Measurements from ENCODE around the gene LRIG1. TPM values are rescaled to one million over a fixed set of nuclear protein-coding genes. Genes with fewer than 3 reads are reported as not detected.

LRIG1 gene
- total RNA-seq, 3 donors from 2014 or later, result 72.1 to 180 (median 75.3) TPM

DNA sequence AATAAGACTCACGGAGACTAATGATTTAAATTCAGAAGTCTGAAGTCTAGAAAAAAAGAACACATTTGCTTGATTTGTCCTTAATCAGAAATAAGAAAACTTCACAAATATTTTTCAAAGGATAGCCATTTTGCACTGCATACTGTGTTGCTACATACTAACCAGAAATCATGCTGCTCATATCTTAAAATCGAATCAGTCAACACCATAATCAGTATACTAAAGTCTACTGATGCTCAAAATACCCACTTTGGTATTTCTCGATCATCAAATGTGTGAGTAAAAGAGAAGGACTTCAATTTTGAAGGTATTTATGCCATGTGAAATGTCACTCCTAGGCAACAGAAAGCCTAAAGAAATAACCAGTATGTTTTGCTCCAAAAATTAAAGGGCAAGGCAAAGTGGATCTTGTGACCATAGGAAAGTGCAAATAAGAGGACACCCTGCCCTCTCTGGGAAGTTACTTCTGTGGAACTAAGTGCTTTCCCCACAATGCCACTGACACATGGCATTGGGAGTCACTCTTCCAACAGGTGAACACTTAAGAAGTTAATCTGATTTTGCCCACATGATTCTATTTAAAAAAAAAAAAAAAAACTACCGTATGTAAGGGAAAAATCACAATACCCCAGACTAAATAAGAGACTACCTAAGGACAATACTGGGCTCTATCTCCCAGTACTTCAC is 2.7 kb downstream of the LRIG1 start:
- TF ChIP-seq, protein P1, sequence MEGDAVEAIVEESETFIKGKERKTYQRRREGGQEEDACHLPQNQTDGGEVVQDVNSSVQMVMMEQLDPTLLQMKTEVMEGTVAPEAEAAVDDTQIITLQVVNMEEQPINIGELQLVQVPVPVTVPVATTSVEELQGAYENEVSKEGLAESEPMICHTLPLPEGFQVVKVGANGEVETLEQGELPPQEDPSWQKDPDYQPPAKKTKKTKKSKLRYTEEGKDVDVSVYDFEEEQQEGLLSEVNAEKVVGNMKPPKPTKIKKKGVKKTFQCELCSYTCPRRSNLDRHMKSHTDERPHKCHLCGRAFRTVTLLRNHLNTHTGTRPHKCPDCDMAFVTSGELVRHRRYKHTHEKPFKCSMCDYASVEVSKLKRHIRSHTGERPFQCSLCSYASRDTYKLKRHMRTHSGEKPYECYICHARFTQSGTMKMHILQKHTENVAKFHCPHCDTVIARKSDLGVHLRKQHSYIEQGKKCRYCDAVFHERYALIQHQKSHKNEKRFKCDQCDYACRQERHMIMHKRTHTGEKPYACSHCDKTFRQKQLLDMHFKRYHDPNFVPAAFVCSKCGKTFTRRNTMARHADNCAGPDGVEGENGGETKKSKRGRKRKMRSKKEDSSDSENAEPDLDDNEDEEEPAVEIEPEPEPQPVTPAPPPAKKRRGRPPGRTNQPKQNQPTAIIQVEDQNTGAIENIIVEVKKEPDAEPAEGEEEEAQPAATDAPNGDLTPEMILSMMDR (IDR thresholded peaks at IDR 0.05), result no peak
- peaks cover 41% of the 10 kb centered on the region for H3K4me1 ChIP-seq (ENCODE audit: low read depth)
- ATAC-seq (no peak), DNase-seq (no peak)
- H3K4me3 ChIP-seq, result no peak overlapping the region
- H3K9me3 ChIP-seq, result no peaks in the 10 kb centered on the region
- H3K36me3 ChIP-seq (ENCODE audit: low read depth), result no peaks in the 10 kb centered on the region
- intact Hi-C loops (cut with DNase I, micrococcal nuclease), result no loop called here

DNA sequence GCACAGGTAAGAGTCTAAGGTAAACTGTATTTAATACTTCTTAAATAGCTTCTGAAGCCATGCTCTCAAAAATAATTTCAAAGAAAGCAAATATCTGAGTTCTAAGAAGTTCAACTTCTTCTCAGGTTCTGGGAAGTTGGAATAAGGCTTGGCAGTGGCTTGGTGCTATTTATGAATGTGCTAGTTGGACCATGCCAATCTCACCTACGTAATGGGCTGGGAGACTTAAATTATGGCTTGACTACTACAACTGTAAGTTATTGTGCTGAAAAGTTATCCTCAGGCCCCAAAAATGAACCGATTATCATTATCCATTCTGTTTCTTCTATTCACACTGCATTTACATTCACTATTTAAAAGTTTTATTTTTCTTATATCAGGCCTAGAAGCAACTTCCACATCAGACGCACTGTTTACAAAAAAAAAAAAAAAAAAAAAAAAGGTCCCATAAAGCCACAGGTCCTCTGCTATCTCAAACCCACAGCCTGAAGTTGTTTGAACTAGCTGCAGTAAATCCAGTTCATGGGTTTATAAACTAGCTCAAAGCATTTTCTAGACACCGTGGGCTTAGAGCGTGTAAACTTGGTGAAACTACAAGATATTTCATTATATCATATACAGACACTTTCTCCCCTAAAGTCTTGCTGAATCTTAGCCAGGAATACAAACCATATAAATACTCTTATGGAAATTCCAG is 3.4 kb downstream of the LRIG1 start:
- ATAC-seq (no peak), DNase-seq (no peak)
- intact Hi-C loops (cut with DNase I, micrococcal nuclease), result no loop called here
- TF ChIP-seq, protein P1 (IDR thresholded peaks at IDR 0.05), result no peak
- Histone ChIP-seq H3K36me3 (ENCODE audit: low read depth) (no peaks in the 10 kb centered on the region), H3K4me3 (no peak overlapping the region), H3K4me1 (ENCODE audit: low read depth) (peaks cover 48% of the 10 kb centered on the region), H3K9me3 (no peaks in the 10 kb centered on the region)

DNA sequence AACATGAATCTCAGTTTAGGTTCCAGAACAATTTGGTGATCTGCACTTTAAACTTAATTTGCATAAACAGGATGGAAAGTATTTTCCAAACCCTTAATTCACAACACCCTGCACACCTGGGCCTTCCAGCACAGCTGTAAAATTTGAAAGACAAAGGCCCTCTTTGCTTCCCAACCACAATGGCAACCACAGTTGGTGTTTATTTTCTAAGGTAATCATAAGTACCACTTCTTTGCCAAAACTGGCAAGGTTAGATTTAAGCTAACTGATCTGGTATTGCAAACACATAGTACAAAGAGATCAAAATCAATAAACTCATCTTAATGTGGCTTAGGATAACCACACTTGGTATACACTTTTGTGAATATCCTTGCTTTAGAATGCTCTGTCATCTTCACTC is 4.1 kb downstream of the LRIG1 start:
- H3K4me1 ChIP-seq (ENCODE audit: low read depth), result peaks cover 53% of the 10 kb centered on the region
- TF ChIP-seq, protein P1 (IDR thresholded peaks at IDR 0.05), result no peak
- no peak overlapping the region for H3K4me3 ChIP-seq
- intact Hi-C loops (cut with DNase I, micrococcal nuclease), result no loop called here
- H3K36me3 ChIP-seq (ENCODE audit: low read depth), result no peaks in the 10 kb centered on the region
- H3K9me3 ChIP-seq, result no peaks in the 10 kb centered on the region
- ATAC-seq (no peak), DNase-seq (no peak)

DNA sequence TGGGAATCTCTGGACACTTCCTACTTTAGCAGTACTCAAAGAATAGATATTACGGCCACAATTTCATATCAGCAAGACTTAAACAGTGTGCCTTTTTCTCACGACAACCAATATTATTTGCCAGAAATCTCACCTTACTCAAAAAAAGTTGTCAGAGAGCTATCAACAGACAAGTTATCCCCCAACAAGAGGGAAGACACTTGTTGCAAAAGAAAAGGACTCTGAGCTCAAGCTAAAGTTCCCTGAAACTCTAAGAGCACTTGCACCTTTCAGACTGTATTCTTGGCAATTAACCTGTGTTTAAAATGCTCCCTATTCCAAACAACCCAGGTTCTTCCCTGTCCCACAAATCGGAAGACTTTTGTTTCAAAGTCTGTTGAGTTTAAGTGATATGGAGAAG is 4.5 kb downstream of the LRIG1 start:
- Histone ChIP-seq H3K4me3 (no peak overlapping the region), H3K9me3 (no peaks in the 10 kb centered on the region), H3K4me1 (ENCODE audit: low read depth) (peaks cover 55% of the 10 kb centered on the region), H3K36me3 (ENCODE audit: low read depth) (no peaks in the 10 kb centered on the region)
- intact Hi-C loops (cut with DNase I, micrococcal nuclease), result no loop called here
- DNase-seq (no peak), ATAC-seq (no peak)
- TF ChIP-seq, protein P1 (IDR thresholded peaks at IDR 0.05), result no peak

DNA sequence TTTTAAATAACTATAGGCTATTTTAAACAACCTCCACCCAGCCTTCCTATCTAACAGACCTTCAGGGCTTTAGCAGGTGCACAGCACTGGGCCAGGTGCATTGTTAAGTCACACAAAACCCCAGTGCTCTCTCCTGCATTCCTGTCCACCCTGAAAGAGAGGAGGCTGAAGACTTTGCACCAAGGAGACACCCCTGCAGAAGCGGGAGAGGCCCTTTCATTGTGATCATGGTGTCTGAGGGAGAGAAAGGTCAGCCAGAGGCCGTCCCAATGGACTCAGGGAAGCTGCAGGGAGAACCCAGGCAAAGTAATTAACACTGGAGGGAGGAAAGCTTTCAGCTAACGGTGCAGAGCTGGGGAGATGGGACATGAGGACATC is 5.2 kb downstream of the LRIG1 start:
- ATAC-seq, result no peak
- intact Hi-C loops (cut with DNase I, micrococcal nuclease), result no loop called here
- H3K36me3 ChIP-seq (ENCODE audit: low read depth), result no peaks in the 10 kb centered on the region
- DNase-seq, result no peak
- peaks cover 62% of the 10 kb centered on the region for H3K4me1 ChIP-seq (ENCODE audit: low read depth)
- TF ChIP-seq, protein P1 (IDR thresholded peaks at IDR 0.05), result no peak
- no peaks in the 10 kb centered on the region for H3K9me3 ChIP-seq
- no peak overlapping the region for H3K4me3 ChIP-seq
